Measurements from ENCODE around the gene MYO5C.

The MYO5C gene

DNA sequence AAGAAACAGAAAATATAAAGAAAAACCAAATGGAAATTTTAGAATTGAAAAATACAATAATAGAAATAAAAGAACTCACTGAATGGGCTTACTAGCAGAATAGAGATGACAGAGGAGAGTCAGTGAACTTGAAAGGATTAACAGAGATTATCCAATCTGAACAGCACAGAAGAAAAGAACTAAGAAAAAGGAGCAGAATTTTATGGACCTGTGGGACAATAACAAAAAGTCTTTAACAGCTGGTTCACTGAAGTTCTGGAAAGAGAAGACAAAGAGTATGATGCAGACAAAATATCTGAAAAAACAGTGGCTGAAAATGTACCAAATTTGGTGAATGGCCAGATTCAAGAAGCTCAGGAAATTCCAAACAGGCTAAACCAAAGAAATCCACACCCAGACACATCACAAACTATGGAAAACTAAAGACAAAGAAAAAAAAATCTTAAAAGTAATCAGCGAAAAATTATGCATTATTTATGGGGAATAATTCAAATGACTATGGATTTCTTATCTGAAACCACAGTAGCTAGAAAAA is 94.7 kb downstream of the MYO5C start:
- H3K4me3 ChIP-seq (ENCODE audit: low read length) = no peak overlapping the region
- no peak overlapping the region for H3K4me2 ChIP-seq (ENCODE audit: low read length)
- no peaks in the 10 kb centered on the region for H3K36me3 ChIP-seq (ENCODE audit: insufficient read depth, low read length)
- no peak overlapping the region for H3K9ac ChIP-seq (ENCODE audit: low read depth, low read length)
- H3K27me3 ChIP-seq (ENCODE audit: control insufficient read depth, insufficient read depth, low read length) = peaks cover 4% of the 10 kb centered on the region
- no peaks in the 10 kb centered on the region for H3K4me1 ChIP-seq (ENCODE audit: control insufficient read depth, insufficient read depth, low read length)
- no peaks in the 10 kb centered on the region for H3K9me3 ChIP-seq (replicated peaks; ENCODE audit: low read length)

GRCh38 chr15:52199271-52199670 is 96.3 kb downstream of the MYO5C start:
- no peak overlapping the region for H3K9ac ChIP-seq (ENCODE audit: low read depth, low read length)

GRCh38 chr15:52196891-52197290 is 98.7 kb downstream of the MYO5C start:
- Histone ChIP-seq H3K36me3 (ENCODE audit: insufficient read depth, low read length) (no peaks in the 10 kb centered on the region), H3K9ac (ENCODE audit: low read depth, low read length) (no peak overlapping the region), H3K4me1 (ENCODE audit: control insufficient read depth, insufficient read depth, low read length) (no peaks in the 10 kb centered on the region)

More at GRCh38 chr15:52199271-52199670, 96.3 kb downstream of the MYO5C start:
- H3K9me3 ChIP-seq (replicated peaks; ENCODE audit: low read length) = no peaks in the 10 kb centered on the region
- H3K4me1 ChIP-seq (ENCODE audit: control insufficient read depth, insufficient read depth, low read length) = no peaks in the 10 kb centered on the region
- no peak overlapping the region for H3K4me3 ChIP-seq (ENCODE audit: low read length)
- H3K4me2 ChIP-seq (ENCODE audit: low read length) = no peak overlapping the region
- peaks cover 4% of the 10 kb centered on the region for H3K27me3 ChIP-seq (ENCODE audit: control insufficient read depth, insufficient read depth, low read length)
- no peaks in the 10 kb centered on the region for H3K36me3 ChIP-seq (ENCODE audit: insufficient read depth, low read length)

GRCh38 chr15:52193791-52194190 is 101.8 kb downstream of the MYO5C start:
- no peak overlapping the region for H3K9ac ChIP-seq (ENCODE audit: low read depth, low read length)
- no peaks in the 10 kb centered on the region for H3K9me3 ChIP-seq (replicated peaks; ENCODE audit: low read length)
- no peak overlapping the region for H3K4me2 ChIP-seq (ENCODE audit: low read length)
- peaks cover 4% of the 10 kb centered on the region for H3K27me3 ChIP-seq (ENCODE audit: control insufficient read depth, insufficient read depth, low read length)
- H3K36me3 ChIP-seq (ENCODE audit: insufficient read depth, low read length) = no peaks in the 10 kb centered on the region
- H3K4me3 ChIP-seq (ENCODE audit: low read length) = no peak overlapping the region
- H3K4me1 ChIP-seq (ENCODE audit: control insufficient read depth, insufficient read depth, low read length) = no peaks in the 10 kb centered on the region

More at GRCh38 chr15:52196891-52197290, 98.7 kb downstream of the MYO5C start:
- Histone ChIP-seq H3K9me3 (replicated peaks; ENCODE audit: low read length) (no peaks in the 10 kb centered on the region), H3K4me3 (ENCODE audit: low read length) (no peak overlapping the region), H3K4me2 (ENCODE audit: low read length) (no peak overlapping the region), H3K27me3 (ENCODE audit: control insufficient read depth, insufficient read depth, low read length) (peaks cover 4% of the 10 kb centered on the region)

DNA sequence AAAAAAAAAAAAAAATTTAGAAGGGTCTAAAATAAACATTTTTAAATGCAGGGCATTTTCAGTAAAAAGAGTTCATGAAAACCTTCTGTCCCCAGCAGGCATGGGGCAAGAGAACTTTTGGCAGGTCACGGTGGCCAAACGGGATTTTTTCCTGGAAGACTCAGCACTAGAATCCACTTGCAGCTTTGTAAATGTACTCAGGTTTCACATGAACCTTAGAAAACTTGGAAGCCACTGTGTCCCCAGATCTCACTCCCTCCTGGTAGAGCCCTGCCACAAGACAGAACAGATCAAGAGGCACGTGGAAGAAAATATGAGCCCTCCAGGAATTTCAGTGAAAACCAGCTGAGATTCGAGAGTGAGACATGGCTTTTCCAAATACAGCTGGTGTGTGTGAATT is 102.3 kb downstream of the MYO5C start:
- peaks cover 4% of the 10 kb centered on the region for H3K27me3 ChIP-seq (ENCODE audit: control insufficient read depth, insufficient read depth, low read length)
- H3K9ac ChIP-seq (ENCODE audit: low read depth, low read length) = no peak overlapping the region
- no peaks in the 10 kb centered on the region for H3K9me3 ChIP-seq (replicated peaks; ENCODE audit: low read length)
- no peak overlapping the region for H3K4me2 ChIP-seq (ENCODE audit: low read length)
- H3K4me1 ChIP-seq (ENCODE audit: control insufficient read depth, insufficient read depth, low read length) = no peaks in the 10 kb centered on the region
- no peaks in the 10 kb centered on the region for H3K36me3 ChIP-seq (ENCODE audit: insufficient read depth, low read length)
- no peak overlapping the region for H3K4me3 ChIP-seq (ENCODE audit: low read length)

GRCh38 chr15:52191207-52191606 is 104.4 kb downstream of the MYO5C start, which contains the start of gene GNB5:
Gene GNB5 (minus strand): TSS chr15:52191392. CDS start chr15:52184676, 6,716 bp downstream.
- Histone ChIP-seq H3K36me3 (ENCODE audit: insufficient read depth, low read length) (no peaks in the 10 kb centered on the region), H3K9ac (ENCODE audit: low read depth, low read length) (no peak within 1 kb of the TSS), H3K4me2 (ENCODE audit: low read length) (no peak within 1 kb of the TSS), H3K4me3 (ENCODE audit: low read length) (no peak within 1 kb of the TSS), H3K27me3 (ENCODE audit: control insufficient read depth, insufficient read depth, low read length) (no peaks in the 10 kb centered on the region), H3K4me1 (ENCODE audit: control insufficient read depth, insufficient read depth, low read length) (no peaks in the 10 kb centered on the region), H3K9me3 (replicated peaks; ENCODE audit: low read length) (no peaks in the 10 kb centered on the region)

DNA sequence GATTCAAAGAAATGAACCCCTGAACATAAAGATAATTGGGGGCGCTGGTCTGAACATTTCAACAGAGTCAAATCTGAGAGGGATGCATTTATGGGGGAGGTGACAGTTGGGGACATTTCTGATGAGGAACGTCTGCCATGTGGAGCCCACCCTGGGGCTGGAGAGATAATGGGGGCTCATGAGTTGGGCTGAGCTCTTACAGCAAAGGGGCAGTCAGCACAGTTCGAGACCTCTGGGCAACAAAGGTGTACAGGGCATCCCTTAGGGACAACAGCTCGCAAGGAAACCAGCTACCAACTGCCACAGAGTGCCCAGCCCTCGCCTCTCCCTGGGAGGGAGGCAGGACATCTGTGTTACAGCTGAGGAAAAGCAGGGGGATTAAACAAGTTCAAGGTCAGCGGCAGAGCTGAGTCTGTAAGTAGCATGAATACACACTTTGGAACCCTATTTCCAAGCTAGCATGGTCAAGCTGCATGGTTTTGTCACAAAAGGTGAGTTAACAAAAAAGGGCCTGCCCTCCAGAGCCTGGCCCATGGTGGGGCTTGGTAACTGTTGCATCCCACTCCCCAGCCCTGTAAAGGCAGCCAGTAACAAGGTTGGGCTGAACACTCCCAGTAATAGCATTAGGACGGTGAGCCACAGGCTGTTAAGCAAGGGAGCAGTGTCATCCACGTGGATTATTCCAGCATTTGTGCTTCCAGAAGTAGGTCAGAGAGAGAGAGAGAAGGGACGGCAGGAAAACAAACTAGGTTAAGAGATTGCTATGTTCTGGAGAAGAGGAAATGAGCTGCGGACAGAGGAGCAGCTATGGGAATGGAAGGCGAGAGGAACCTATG is 108.7 kb downstream of the MYO5C start:
- no peaks in the 10 kb centered on the region for H3K27me3 ChIP-seq (ENCODE audit: control insufficient read depth, insufficient read depth, low read length)
- no peaks in the 10 kb centered on the region for H3K4me1 ChIP-seq (ENCODE audit: control insufficient read depth, insufficient read depth, low read length)
- H3K9ac ChIP-seq (ENCODE audit: low read depth, low read length) = no peak overlapping the region
- no peaks in the 10 kb centered on the region for H3K9me3 ChIP-seq (replicated peaks; ENCODE audit: low read length)
- H3K4me2 ChIP-seq (ENCODE audit: low read length) = no peak overlapping the region
- no peaks in the 10 kb centered on the region for H3K36me3 ChIP-seq (ENCODE audit: insufficient read depth, low read length)
- H3K4me3 ChIP-seq (ENCODE audit: low read length) = no peak overlapping the region

GRCh38 chr15:52185151-52185561 is 110.4 kb downstream of the MYO5C start:
- Histone ChIP-seq H3K9ac (ENCODE audit: low read depth, low read length) (no peak overlapping the region), H3K4me3 (ENCODE audit: low read length) (no peak overlapping the region), H3K36me3 (ENCODE audit: insufficient read depth, low read length) (no peaks in the 10 kb centered on the region), H3K27me3 (ENCODE audit: control insufficient read depth, insufficient read depth, low read length) (no peaks in the 10 kb centered on the region), H3K9me3 (replicated peaks; ENCODE audit: low read length) (no peaks in the 10 kb centered on the region), H3K4me1 (ENCODE audit: control insufficient read depth, insufficient read depth, low read length) (no peaks in the 10 kb centered on the region), H3K4me2 (ENCODE audit: low read length) (no peak overlapping the region)

- Histone ChIP-seq H3K9ac (ENCODE audit: low read depth, low read length) (no peak overlapping the region), H3K9me3 (replicated peaks; ENCODE audit: low read length) (no peaks in the 10 kb centered on the region), H3K4me2 (ENCODE audit: low read length) (no peak overlapping the region), H3K36me3 (ENCODE audit: insufficient read depth, low read length) (no peaks in the 10 kb centered on the region), H3K4me1 (ENCODE audit: control insufficient read depth, insufficient read depth, low read length) (no peaks in the 10 kb centered on the region), H3K27me3 (ENCODE audit: control insufficient read depth, insufficient read depth, low read length) (no peaks in the 10 kb centered on the region), H3K4me3 (ENCODE audit: low read length) (no peak overlapping the region)
Observed at GRCh38 chr15:52184721-52185120, 110.9 kb downstream of the MYO5C start.

DNA sequence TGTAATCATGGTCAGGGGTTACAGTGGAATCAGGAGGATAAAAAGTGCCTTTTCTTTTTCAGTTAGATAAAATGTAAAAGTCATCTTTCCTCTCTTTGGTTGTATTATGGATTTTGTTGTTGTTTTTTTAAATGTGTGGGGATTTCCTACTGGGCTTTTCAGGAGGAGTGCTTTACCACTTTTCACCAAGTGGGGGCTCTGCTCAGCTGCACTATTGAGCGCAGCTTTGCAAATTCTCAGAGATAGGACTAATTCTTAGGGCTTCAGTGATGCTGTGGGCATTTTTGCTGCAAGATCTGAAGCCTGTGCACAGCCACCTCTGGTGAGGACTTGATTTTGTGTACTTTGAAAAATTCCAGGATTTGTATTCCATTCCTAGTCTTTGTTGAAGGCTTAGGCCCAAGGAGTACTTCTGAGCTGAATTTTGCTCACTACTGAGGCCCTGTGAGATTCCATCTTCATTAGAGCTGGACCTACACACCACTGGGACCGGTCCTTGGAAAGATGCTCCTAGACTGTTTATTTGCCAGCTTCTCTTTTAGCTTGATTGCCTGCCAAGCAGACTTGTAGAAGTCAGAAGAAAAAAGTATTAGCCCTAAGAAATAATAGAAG is 111.9 kb downstream of the MYO5C start:
- H3K4me3 ChIP-seq (ENCODE audit: low read length) = no peak overlapping the region
- H3K9ac ChIP-seq (ENCODE audit: low read depth, low read length) = no peak overlapping the region
- H3K4me1 ChIP-seq (ENCODE audit: control insufficient read depth, insufficient read depth, low read length) = peaks cover 2% of the 10 kb centered on the region
- H3K27me3 ChIP-seq (ENCODE audit: control insufficient read depth, insufficient read depth, low read length) = no peaks in the 10 kb centered on the region
- no peaks in the 10 kb centered on the region for H3K36me3 ChIP-seq (ENCODE audit: insufficient read depth, low read length)
- H3K4me2 ChIP-seq (ENCODE audit: low read length) = no peak overlapping the region
- no peaks in the 10 kb centered on the region for H3K9me3 ChIP-seq (replicated peaks; ENCODE audit: low read length)

DNA sequence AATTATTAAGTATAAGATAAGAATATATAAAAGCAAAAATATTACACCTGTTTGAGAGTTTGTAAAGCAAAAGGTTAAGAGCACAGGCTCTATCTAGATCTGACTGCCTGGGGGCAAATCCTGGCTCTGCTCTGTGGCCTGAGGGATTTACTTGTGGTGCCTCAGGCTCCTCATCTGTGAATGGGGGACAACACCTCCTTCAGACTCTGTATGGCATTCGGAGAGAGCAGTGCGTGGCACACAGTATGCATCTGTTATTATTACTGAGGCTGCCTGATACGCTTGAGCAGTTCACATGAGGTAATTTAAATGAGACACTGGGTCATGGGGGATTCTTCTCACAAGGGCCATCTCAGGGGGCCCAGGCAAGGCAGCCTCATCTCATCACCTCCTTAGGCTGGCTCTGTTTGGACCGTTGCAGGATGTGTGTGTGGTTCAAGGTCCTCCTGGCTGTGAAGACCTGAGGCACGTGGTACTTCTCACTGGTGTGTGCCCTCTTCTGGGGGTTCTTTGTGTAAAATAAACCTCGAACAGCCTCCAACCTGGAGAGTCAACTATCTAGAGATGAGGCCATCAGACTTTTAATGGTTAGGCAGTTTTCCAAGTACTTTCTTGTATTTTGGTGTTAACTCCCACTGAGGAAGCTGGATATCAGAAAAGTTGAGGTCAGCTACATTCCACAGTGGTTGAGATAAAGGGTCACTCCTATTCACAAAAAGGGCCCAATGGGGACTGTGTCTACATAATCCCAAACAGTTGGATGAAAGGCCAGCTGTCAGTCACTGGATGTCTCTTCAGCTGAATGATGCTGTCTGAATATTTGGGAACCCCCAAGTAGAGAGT is 113.4 kb downstream of the MYO5C start:
- Histone ChIP-seq H3K9me3 (replicated peaks; ENCODE audit: low read length) (no peaks in the 10 kb centered on the region), H3K4me2 (ENCODE audit: low read length) (no peak overlapping the region), H3K9ac (ENCODE audit: low read depth, low read length) (no peak overlapping the region), H3K36me3 (ENCODE audit: insufficient read depth, low read length) (no peaks in the 10 kb centered on the region), H3K4me3 (ENCODE audit: low read length) (no peak overlapping the region), H3K27me3 (ENCODE audit: control insufficient read depth, insufficient read depth, low read length) (no peaks in the 10 kb centered on the region), H3K4me1 (ENCODE audit: control insufficient read depth, insufficient read depth, low read length) (peaks cover 5% of the 10 kb centered on the region)

All from skeletal muscle satellite cell (primary cell).